NCI-H1930 (cell line): ENCODE results near the gene PLAAT3.
"Not testable (repeated sequence)": the region's sequence is repeated elsewhere in the genome, so short reads cannot be mapped to it uniquely, and the experiment has no call there.

Experiments used
- DNase-seq, 2 experiments: peaks; one replicate each; lab custom pipeline; 2025; lab: John Stamatoyannopoulos, UW

Gene PLAAT3

GRCh38 chr11:63614136-63614671 is at the start of gene PLAAT3:
Gene PLAAT3 (minus strand): TSS chr11:63614433. CDS start chr11:63614014, 419 bp downstream.
- peak; percentile 36 to 54 for DNase-seq

DNA sequence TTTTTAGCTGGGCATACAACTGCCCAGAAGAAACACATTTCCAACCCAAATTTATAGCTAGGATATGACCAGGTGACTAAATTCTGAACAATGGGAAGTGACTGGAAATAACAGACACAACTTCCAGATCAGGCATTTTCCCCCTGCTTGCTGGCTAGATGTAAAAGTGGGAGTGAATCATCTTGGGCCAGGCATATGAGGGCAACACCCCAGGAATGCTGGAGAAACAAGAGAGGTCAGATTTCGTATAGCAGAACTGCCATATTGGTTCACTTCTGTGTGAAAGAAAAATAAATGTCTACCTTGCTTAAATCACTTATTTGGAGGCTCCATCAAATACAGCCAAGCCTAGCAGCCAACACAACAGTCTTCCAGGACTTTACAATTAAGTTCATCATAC is 49.6 kb upstream of the PLAAT3 start:
- DNase-seq = no peak

GRCh38 chr11:63660972-63661371 is 46.7 kb upstream of the PLAAT3 start:
- no peak for DNase-seq

- DNase-seq = no peak
These were observed 38.4 kb upstream of the PLAAT3 start for GRCh38 chr11:63652671-63653070.

- no peak for DNase-seq
These were observed 29.0 kb upstream of the PLAAT3 start for GRCh38 chr11:63643205-63643604.

GRCh38 chr11:63641727-63642126 is 27.5 kb upstream of the PLAAT3 start:
- DNase-seq = no peak

DNA sequence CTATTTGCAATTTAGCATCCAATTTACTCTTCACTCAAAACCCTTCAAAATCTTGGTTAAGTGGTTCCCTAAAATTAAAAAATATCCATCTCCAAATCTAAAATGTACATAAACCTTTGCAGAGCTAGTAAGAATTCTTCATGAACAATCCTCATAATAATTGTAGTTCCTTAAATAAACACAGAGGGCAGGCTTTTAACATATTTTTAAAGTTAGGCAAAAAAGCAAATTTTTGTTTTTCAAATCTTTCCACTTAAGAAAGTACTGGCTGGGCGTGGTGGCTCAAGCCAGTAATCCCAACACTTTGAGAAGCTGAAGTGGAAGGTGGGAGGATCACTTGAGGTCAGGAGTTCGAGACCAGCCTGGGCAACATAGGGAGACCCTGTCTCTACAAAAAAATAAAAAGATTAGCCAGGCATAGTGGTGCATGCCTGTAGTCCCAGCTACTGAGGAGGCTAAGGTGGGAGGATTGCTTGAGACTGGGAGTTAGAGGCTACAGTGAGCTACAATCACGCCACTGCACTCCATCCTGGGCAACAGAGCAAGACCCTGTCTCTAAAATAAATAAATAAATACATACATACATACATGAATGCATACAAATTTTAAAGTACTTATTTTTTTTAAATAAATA is 25.1 kb upstream of the PLAAT3 start:
- no peak for DNase-seq

GRCh38 chr11:63638436-63638835 is 24.2 kb upstream of the PLAAT3 start:
- DNase-seq = not testable (repeated sequence)

- DNase-seq = peak; percentile 20 to 23
These were observed 21.7 kb upstream of the PLAAT3 start for GRCh38 chr11:63635762-63636465.

- DNase-seq = no peak
These were observed 15.2 kb upstream of the PLAAT3 start for GRCh38 chr11:63629426-63629825.

DNA sequence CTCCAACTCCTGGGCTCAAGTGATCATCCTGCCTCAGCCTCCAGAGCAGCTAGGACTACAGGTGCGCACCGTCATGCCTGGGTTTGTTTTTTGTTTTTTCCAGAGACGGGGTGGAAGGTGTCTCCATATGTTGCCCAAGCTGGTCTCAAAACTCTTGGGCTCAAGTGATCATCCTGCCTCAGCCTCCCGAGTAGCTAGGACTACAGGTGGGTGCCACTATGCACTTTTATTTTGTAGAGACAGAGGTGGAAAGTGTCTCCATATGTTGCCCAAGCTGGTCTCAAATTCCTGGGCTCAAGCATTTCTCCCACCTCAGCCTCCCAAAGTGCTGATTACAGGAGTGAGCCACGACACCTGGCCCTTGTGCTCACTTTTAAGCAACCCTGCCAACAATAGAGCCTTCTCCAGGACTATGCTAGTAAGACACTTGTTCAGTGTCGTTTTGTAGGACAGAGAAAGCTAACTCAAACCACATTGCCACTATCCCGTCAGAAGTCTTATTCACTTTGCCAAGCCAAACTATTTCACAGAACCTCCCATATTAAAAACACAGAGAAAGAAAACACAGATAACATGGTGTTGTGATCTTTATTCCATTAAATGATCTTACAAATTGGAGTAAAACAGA is 9.4 kb upstream of the PLAAT3 start:
- DNase-seq = no peak

DNA sequence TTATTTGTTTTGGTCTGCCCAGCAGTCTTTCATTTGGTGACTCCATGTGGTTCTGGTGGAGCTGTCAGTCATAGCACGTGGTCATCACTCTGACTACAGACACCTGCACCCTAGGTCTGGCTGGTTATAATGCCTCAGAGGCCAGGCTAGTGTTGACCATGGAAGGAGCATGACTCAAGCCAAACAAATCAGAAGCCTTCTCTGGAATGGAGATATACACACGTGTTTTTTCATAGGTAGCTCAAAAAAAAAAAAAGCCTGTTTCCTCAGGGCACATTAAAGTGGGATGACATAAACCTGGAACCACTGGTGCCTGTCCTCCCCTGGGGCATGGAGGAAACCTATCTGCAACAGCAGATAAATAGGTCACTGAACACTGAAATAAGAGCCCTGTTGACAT is 8.1 kb upstream of the PLAAT3 start:
- DNase-seq = peak in 1 of 2 experiments; percentile 20

DNA sequence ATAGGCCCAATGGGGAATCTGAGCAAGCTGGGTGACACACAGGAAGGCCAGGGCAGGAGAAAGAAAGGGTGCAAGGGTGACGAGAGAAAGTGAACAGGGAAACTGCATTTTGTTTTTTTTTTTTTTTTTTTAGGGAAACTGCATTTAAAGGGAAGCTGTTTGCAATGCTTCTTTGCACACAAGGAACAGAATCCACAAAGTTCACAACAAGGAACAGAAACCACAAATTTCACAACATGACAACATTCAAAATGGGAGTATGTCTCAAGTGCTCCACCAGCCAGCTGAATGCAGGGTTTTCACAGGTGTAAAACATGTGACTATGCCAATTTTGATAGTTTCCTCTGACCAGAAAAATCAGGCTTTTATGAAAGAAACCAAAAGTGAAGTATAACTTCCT is 6.8 kb upstream of the PLAAT3 start:
- no peak for DNase-seq

- no peak for DNase-seq
These were observed 5.7 kb upstream of the PLAAT3 start for GRCh38 chr11:63619967-63620366.

GRCh38 chr11:63617686-63618085 is 3.5 kb upstream of the PLAAT3 start:
- not testable (repeated sequence) for DNase-seq

DNA sequence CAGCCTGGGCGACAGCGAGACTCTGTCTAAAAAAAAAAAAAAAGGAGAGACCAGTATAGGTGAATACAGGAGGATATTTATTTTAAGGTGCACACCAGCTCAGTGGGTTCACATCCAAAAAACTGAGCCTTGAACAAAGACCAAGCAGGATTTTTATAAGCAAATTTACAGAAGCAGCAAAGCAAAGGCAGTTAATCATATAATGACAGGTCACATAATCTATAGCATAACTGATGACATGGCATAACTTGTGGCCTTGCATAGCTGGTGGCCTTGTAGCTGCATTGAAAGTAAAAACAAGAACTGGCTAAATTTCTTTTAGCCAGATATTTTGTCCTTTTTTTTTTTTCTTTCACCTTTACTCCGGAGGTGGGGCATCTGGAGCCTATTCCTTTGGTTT is 2.7 kb upstream of the PLAAT3 start:
- no peak for DNase-seq

GRCh38 chr11:63613517-63614135 is 607 bp downstream of the PLAAT3 start:
- DNase-seq = peak in 1 of 2 experiments; percentile 44

GRCh38 chr11:63612181-63612580 is 2.1 kb downstream of the PLAAT3 start:
- no peak for DNase-seq

DNA sequence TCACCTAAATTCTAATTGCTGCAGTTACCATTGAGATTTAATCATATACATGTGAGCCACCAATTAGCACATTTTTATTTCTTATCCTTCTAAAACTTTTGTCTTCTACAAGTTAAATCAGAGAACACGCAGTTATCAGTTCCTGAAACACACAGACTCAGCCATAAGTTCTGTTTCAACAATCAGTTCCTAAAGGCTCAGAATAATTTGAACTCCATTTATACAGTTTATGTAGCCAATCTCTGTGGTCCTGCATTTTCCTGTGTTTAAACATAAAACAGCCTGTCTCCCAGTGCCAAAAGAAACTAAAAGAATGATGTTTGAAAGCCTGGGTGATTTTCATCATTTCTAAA is 2.9 kb downstream of the PLAAT3 start:
- no peak for DNase-seq

- no peak for DNase-seq
These were observed 3.4 kb downstream of the PLAAT3 start for GRCh38 chr11:63610604-63611394.

DNA sequence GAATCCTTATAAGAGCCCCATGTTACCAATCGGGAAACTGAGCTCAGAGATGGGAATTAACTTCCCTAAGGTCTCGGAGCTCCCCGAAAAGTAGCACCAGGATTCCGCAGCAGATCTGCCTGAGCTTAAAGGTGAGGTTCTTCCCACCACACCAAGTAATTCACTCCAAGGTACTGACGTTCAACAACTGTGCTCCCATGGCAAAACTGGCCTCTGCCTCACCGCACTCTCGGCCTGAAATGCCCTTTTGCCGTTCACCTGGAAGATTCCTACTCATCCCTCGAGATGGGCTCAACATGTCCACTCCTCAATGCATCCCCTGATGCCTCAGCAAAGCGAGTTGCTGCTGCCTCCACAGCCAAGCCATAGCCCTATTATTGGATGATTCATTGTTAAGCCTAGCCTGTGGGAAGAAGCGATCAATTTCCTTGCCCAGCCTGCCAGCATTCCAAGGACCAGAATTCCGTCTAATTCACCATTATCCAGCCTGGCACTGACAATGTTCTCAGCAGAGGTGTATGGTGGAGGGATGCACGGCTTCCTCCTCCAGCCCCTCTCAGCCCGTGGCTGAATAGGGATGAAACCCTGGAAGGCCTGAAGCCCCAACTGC is 4.2 kb downstream of the PLAAT3 start:
- DNase-seq = no peak
